Measurements from ENCODE around the gene CHDH. TPM values are rescaled to one million over a fixed set of nuclear protein-coding genes. Genes with fewer than 3 reads are reported as not detected.

CHDH gene
- polyA plus RNA-seq, 3 donors: not detected

GRCh38 chr3:53843195-53844177 is 2.7 kb downstream of the CHDH start:
- Histone ChIP-seq H3K79me2 (ENCODE audit: insufficient read depth, low read length) (no peaks in the 10 kb centered on the region), H3K4me3 (replicated peaks in 1 of 3; ENCODE audit: low read depth in 2 of 3, low read length in 3 of 3) (no peak overlapping the region), H3K4me1 (ENCODE audit: control insufficient read depth in 1 of 2, insufficient read depth in 2 of 2, low read length in 2 of 2) (peaks cover 8 to 14% of the 10 kb centered on the region in 2 donors), H2AFZ (ENCODE audit: insufficient read depth, low read depth, low read length, poor library complexity, severe bottlenecking) (no peak overlapping the region), H3K36me3 (replicated peaks in 1 of 2; ENCODE audit: control insufficient read depth in 1 of 2, insufficient read depth in 2 of 2, low read length in 2 of 2) (no peaks in the 10 kb centered on the region), H3K27me3 (ENCODE audit: control insufficient read depth in 2 of 2, insufficient read depth in 2 of 2, low read length in 2 of 2) (peaks cover 25 to 54% of the 10 kb centered on the region in 2 donors), H3K9ac (ENCODE audit: insufficient read depth, low read length, poor library complexity, severe bottlenecking) (no peak overlapping the region), H3K4me2 (replicated peaks; ENCODE audit: extremely low read depth, low read length, poor library complexity, severe bottlenecking) (no peak overlapping the region), H3K9me3 (replicated peaks in 1 of 2; ENCODE audit: control insufficient read depth in 1 of 2, insufficient read depth in 1 of 2, low read length in 2 of 2) (peaks cover 0 to 8% of the 10 kb centered on the region in 2 donors), H4K20me1 (ENCODE audit: insufficient read depth, low read length) (no peaks in the 10 kb centered on the region), H3K27ac (ENCODE audit: low read depth in 1 of 2, low read length in 2 of 2) (no peak overlapping the region)
- no peak for TF ChIP-seq CTCF (IDR thresholded peaks at IDR 0.05)
- Mint-ChIP-seq H3K9me3 (peaks cover 0 to 8% (median 1%) of the 10 kb centered on the region in 7 donors), H3K36me3 (peaks cover 2 to 3% of the 10 kb centered on the region in 2 donors), H3K4me1 (peaks cover 9% of the 10 kb centered on the region), H3K4me3 (peak overlapping the region in 1 of 2 donors; percentile 39), H3K27ac (no peak overlapping the region), H3K27me3 (ENCODE audit: low read depth in 3 of 3) (peaks cover 57 to 67% (median 60%) of the 10 kb centered on the region in 3 donors)
- WGBS (ENCODE audit: insufficient coverage): 95% methylated on average over 5 of the region's 10 CpGs
- intact Hi-C loops (cut with micrococcal nuclease): no loop called here
- DNase-seq: no peak

GRCh38 chr3:53842436-53843194 is 3.6 kb downstream of the CHDH start:
- peaks cover 0 to 8% (median 1%) of the 10 kb centered on the region in 7 donors for H3K9me3 Mint-ChIP-seq
- Histone ChIP-seq H2AFZ (ENCODE audit: insufficient read depth, low read depth, low read length, poor library complexity, severe bottlenecking) (no peak overlapping the region), H3K4me3 (replicated peaks in 1 of 3; ENCODE audit: low read depth in 2 of 3, low read length in 3 of 3) (no peak overlapping the region), H3K27me3 (ENCODE audit: control insufficient read depth in 2 of 2, insufficient read depth in 2 of 2, low read length in 2 of 2) (peaks cover 21 to 45% of the 10 kb centered on the region in 2 donors), H3K36me3 (replicated peaks in 1 of 2; ENCODE audit: control insufficient read depth in 1 of 2, insufficient read depth in 2 of 2, low read length in 2 of 2) (no peaks in the 10 kb centered on the region), H4K20me1 (ENCODE audit: insufficient read depth, low read length) (no peaks in the 10 kb centered on the region), H3K4me1 (ENCODE audit: control insufficient read depth in 1 of 2, insufficient read depth in 2 of 2, low read length in 2 of 2) (peaks cover 8 to 14% of the 10 kb centered on the region in 2 donors), H3K9ac (ENCODE audit: insufficient read depth, low read length, poor library complexity, severe bottlenecking) (no peak overlapping the region), H3K27ac (ENCODE audit: low read depth in 1 of 2, low read length in 2 of 2) (no peak overlapping the region), H3K9me3 (replicated peaks in 1 of 2; ENCODE audit: control insufficient read depth in 1 of 2, insufficient read depth in 1 of 2, low read length in 2 of 2) (peaks cover 0 to 8% of the 10 kb centered on the region in 2 donors), H3K79me2 (ENCODE audit: insufficient read depth, low read length) (no peaks in the 10 kb centered on the region), H3K4me2 (replicated peaks; ENCODE audit: extremely low read depth, low read length, poor library complexity, severe bottlenecking) (no peak overlapping the region)
- TF ChIP-seq CTCF (IDR thresholded peaks at IDR 0.05): no peak
- H3K27me3 Mint-ChIP-seq (ENCODE audit: low read depth in 3 of 3): peaks cover 53 to 59% (median 57%) of the 10 kb centered on the region in 3 donors
- no peak overlapping the region for H3K27ac Mint-ChIP-seq
- H3K4me3 Mint-ChIP-seq: peak overlapping the region in 1 of 2 donors; percentile 33
- H3K4me1 Mint-ChIP-seq: peaks cover 9% of the 10 kb centered on the region
- H3K36me3 Mint-ChIP-seq: peaks cover 2 to 3% of the 10 kb centered on the region in 2 donors
- intact Hi-C loops (cut with micrococcal nuclease): no loop called here
- WGBS (ENCODE audit: insufficient coverage): 94% methylated on average over 10 of the region's 12 CpGs
- DNase-seq: no peak
